GM19467 (cell line): ENCODE results near the gene GPC1.

Source experiments
- ATAC-seq: cut with Tn5 transposase; IDR thresholded peaks from one replicate; pipeline ENCODE4 v1.9.1; 2021; ENCODE audit warnings: mild to moderate bottlenecking, moderate library complexity; ENCODE audit not compliant: unreplicated experiment

GPC1 gene

GRCh38 chr2:240455272-240455646 lies 19.8 kb downstream of the GPC1 start:
- ATAC-seq = no peak

- no peak for ATAC-seq
These were observed 20.4 kb downstream of the GPC1 start for GRCh38 chr2:240455647-240456446.

- ATAC-seq = no peak
These were observed 21.2 kb downstream of the GPC1 start for GRCh38 chr2:240456447-240457222.

GRCh38 chr2:240457223-240458043 lies 22.0 kb downstream of the GPC1 start:
- ATAC-seq = no peak

GRCh38 chr2:240458044-240458899 lies 22.8 kb downstream of the GPC1 start:
- ATAC-seq = no peak

GRCh38 chr2:240458900-240459391 lies 23.5 kb downstream of the GPC1 start:
- ATAC-seq = no peak

- no peak for ATAC-seq
These were observed 24.2 kb downstream of the GPC1 start for GRCh38 chr2:240459401-240460252.

- no peak for ATAC-seq
These were observed 24.8 kb downstream of the GPC1 start for GRCh38 chr2:240460253-240460711.

GRCh38 chr2:240460781-240461431 lies 25.4 kb downstream of the GPC1 start:
- no peak for ATAC-seq

- ATAC-seq = no peak
These were observed 26.1 kb downstream of the GPC1 start for GRCh38 chr2:240461471-240462072.

- no peak for ATAC-seq
These were observed 26.7 kb downstream of the GPC1 start for GRCh38 chr2:240462073-240462706.

GRCh38 chr2:240462707-240463273 lies 27.3 kb downstream of the GPC1 start:
- no peak for ATAC-seq

- no peak for ATAC-seq
These were observed 27.9 kb downstream of the GPC1 start for GRCh38 chr2:240463274-240463865.

GRCh38 chr2:240463866-240464481 lies 28.5 kb downstream of the GPC1 start:
- no peak for ATAC-seq

- no peak for ATAC-seq
These were observed 29.2 kb downstream of the GPC1 start for GRCh38 chr2:240464514-240465241.

GRCh38 chr2:240465268-240465764 lies 29.9 kb downstream of the GPC1 start:
- ATAC-seq = no peak
